ENCODE results near the gene EDEM3.
"Not testable (repeated sequence)": the region's sequence is repeated elsewhere in the genome, so short reads cannot be mapped to it uniquely, and the experiment has no call there.

The EDEM3 gene

DNA sequence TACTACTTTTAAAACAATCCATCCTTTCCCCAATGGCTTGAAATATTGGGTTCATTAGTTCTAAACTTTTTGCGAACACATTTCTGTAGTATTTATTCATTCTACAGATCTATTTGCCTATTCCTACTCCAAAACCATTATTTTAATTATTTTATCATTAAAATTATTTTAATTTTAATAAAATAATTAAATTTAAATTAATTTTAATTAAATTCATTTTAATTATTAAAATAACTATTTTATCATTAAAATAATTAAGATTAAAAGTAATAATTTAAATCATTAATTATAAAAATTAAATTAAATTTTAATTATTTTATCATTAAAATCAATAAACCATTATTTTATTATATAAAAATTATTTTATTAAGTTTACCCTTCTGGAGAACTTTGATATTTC, 15.6 kb downstream of the EDEM3 start:
- DNase-seq, result no peak

DNA sequence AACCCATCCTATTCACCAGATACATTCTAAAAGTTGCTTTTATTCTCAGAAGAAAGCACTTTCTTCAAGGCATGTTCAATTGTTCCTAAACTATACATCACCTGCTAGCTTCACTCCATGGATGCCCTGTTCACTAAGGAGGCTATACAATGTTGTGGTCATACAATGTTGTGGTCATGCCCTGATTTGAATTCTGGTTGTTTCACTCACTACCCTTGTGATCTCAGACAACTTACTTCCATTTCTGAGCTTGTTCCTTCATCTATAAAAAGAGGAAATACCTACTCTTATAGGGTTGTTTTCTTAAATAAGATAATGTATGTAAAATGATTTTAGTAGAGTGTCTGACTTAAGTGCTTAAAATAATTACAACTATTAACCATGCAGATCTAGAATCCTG, 19.7 kb downstream of the EDEM3 start:
- DNase-seq, result no peak

DNA sequence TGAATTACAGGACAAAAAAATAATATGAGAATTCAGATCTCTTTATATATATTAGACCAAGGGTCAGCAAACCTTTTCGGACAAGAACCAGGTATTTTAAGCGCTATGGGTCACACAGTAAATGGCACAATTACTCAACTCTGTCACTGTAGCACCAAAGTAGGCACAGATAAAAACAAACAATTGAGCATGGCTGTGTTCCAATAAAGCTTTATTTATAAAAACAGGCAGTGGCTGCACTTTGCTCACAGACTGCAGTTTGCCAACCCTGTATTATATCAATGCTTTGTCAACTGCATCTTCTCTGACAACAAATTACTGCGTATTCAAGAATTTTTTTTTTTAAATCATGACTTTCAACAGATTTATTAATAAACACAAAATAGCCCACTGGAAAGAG, 29.8 kb downstream of the EDEM3 start:
- no peak for DNase-seq

DNA sequence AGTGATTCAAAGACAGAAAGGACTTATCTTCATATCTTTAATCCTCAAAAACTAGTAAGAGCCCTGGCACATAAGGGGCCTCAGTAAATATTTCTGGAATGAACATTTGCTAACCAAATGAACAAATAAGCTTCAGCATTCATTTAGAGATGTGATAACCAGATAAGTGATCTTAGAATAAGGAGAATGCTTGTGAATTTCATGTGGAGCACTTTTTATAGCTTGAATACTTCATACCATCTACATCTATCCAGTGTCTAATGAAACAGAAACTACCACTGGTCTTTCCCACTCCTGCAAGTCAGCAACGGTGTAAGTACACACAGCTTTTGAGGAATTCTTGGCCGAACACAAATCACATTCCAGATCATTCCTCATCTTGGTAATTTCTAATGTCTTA, 38.5 kb downstream of the EDEM3 start:
- no peak for DNase-seq

DNA sequence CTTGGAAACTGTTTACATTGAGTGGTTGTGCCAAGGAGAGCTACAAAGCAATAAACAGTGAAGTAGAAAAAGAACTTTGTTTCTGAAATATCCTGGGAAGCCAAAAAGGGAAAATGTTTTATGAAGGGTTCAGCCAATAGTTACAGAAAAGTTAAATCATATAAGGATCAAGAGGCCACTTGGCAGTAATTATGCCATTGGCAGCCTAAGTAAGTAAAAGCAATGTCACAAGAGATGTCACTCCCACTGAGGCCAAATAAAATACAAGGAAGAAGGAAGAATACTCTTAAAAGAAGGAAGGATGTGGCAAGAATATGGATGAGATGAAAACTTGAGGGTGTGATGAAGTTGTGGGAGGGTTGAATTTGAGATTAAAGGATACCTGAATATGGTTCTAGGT, 45.2 kb downstream of the EDEM3 start:
- DNase-seq, result no peak

DNA sequence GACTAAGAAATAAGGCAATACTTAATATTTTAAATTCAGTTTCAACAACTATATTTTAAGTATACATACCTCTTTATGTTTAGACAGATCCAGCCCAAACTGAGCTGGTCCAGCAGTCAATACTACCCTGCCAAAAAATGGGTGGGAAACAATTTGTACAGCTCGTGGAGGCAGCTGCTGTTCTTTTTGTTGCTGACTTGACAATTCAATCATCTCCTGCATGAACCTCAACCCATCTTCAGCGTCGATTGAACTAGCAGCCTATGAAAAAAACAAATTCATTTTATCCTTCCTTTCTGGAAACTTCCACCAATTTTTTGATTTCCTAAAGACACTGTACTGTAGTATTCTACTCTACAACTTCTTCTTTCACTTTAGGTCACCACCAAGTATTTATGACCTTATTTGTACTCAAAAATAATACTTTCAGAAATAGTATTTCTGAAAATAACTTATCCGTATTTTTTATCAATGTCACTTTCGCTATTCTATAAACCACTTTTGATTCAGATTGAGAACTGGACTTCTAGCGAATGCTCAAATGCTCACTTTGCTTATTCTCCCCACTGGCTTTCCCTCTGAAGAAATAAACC, 46.5 kb downstream of the EDEM3 start:
- no peak for DNase-seq

DNA sequence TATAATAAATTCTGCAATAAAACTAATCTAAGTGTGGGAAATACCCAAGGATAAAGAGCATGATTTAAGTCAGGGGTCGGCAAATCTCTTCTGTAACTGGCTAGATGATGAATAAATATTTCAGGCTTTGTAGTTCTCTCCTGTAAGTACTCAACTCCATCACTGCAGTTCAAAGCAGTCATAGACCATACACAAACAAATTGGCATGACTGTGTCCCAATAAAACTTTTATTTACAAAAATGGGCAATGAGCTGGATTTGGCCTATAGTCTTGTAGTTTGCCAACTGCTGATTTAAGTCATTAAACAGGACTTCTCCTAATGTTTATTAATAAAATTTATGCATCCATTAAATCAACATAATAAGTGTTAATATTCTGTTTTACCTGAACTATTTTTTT, 49.4 kb downstream of the EDEM3 start:
- no peak for DNase-seq

DNA sequence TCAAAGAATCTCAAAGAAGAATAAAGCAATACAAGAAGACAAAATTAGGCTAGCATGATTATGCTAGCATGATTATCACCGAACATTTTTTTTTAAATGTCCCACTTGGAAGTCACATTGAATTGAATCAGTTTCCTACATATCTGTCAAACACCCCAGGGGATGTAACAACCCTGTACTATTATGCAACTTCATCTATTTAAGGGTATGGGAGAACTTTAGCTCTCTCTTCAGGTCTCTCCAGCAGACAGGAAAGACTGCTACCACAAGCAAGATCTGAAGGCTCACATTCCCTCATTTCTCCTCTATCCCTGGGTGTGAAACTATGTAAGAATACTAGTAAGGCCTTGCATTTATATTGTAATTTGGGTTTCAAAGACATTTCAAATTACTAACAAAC, 52.8 kb downstream of the EDEM3 start:
- DNase-seq, result no peak

DNA sequence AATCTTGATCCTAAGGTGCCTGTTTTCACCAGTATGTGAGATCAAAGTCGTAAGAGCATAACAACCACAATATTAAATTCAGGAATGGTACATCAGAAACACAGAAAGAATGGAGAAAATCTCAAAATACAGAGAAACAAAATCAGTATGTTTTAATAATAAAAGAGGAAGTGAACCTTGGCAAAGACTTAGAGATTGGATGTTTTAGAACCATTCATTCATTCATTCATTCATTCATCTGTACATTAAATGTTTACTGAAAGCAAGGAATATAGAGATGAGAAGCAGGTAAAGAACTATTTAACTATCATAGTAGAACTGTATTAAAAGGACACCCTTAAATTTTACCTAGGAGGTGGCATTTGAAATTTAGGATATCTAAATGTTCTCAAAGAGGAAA, 55.7 kb downstream of the EDEM3 start:
- no peak for DNase-seq

DNA sequence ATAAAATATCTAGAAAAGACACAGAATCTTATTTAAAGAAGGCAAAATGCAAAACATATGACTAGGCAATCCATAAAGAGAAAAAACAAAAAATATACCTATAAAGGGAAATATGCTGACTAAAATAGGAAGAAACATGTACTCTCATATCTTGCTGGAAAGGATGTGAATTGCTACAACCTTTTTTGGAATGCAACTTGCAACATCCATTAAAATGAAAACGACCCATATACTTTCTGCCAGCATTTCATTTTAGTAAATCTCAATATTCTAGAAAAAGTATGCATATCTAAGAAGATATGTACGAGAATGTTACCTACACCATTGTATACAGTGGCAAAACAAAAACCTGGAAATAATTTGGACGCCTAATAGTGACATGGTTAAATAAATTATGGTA, 56.6 kb downstream of the EDEM3 start:
- DNase-seq, result no peak

DNA sequence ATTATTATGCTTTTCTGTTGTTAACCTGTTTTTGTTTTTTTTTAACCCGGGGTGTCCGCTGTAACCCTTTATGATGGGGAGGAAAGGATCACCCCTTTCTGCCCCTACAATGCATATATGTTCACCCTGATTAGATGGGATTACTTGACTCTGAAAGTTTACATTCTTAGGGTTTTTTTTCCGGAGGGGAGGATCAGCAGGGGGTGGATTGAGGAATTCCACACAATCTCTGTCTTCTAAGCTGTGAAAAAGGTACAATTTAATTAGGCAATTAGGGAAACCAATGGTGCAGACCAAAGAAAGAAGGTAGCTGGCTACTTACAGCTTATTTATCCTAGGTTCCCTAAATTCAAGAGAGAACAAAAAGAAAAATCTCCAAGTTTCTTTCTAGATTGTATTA, 58.3 kb downstream of the EDEM3 start:
- DNase-seq, result no peak

DNA sequence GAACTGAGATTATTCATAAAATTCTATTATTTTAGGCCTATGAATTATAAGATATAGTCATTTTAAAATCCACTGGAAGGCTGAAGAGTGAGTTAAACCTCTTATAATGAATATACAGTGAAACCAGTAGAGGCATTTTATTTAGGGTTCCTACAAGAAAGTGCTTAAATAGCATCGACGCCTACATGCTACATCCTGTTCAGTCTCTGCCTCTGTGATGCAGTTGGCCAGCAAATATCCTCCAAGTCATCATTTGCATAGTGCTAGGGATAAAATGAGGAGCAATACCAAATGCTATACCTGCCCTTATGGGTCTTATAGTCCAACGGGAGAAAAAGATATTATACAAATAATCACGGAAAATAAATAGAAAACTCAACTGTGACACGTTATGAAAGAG, 59.6 kb downstream of the EDEM3 start:
- no peak for DNase-seq

DNA sequence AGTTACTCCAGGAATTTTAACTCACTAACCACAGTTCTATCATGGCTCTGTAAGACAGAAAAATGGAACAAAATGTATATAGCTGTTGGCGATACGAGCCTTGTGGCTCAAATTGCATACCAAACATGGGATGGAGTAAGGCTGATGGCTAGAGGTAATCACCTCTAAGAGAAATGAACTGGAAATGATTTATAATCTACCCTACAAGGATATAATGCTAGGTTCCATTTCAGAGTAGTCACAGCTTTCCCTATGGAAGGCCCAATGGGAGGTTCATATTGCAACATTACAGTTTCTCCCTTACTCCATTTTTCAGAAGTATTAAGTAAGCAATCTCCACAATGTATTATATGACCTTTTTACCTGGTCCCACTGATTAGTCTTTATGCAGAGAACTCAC, 61.6 kb downstream of the EDEM3 start:
- DNase-seq, result no peak

DNA sequence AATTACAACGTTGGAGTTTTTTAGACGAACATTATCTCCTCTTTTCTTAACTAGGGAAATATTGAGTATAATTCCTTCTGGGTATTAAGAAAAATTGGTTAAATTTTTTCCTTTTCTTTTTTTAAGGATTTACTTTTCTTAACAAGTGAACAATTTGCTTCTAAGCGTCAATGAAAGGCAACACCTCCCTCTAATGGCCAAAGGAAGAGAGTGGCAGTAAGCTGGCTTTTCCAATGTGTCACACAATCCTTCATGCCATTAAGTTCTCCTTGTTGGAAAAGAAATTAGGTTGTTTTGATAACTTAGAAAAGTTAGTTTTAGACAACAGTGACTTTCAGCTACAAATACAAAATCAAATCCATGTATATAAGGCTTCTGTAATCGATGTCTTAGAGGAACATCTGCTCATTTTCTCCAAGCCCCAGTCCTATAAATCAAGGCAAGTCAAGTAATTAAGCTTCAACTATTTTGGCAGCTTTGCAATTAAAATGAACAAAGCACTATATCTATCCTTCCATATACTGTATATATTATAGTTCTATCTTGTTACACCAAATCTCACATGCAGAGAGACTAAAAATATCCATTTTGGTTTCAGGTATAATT, 62.8 kb downstream of the EDEM3 start:
- DNase-seq, result peak; percentile 17

DNA sequence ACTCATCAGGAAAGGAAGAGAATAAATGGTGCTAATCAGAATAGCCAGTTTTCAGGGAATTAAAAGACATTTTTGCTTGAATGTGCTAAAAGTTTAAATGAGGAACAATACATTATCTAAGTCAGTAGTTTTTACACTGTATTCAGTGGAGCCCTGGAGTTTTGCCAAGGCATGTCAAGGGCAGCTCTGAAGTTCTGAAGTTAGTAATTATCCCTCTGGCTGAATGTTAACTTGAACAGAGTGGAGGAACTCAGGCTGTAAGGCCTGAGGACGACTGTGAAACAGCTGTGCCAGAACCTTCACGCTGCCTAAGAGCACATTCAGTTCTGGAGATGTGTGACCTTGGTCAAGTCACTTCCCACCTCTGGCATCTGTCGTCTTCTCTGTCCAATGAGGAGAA, 68.1 kb downstream of the EDEM3 start:
- DNase-seq, result no peak

DNA sequence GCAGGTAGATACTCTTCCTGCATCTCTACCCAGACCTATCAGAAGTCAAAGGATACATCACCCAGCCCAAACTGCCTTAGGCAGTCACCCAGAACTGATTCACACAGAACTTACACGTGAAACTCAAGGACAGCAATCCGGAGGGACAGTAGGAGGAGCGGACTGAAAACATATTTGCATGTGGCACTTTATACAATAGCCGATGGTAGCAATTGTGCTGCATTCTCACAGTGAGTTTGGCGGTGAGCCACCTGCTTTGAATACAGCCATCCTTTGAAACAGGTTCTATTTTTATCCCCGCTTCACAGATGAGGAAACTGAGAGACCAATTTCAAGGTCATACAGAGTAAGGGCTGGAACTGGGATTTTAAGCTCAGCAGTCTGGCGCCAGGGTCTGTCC, 69.5 kb downstream of the EDEM3 start:
- no peak for DNase-seq

DNA sequence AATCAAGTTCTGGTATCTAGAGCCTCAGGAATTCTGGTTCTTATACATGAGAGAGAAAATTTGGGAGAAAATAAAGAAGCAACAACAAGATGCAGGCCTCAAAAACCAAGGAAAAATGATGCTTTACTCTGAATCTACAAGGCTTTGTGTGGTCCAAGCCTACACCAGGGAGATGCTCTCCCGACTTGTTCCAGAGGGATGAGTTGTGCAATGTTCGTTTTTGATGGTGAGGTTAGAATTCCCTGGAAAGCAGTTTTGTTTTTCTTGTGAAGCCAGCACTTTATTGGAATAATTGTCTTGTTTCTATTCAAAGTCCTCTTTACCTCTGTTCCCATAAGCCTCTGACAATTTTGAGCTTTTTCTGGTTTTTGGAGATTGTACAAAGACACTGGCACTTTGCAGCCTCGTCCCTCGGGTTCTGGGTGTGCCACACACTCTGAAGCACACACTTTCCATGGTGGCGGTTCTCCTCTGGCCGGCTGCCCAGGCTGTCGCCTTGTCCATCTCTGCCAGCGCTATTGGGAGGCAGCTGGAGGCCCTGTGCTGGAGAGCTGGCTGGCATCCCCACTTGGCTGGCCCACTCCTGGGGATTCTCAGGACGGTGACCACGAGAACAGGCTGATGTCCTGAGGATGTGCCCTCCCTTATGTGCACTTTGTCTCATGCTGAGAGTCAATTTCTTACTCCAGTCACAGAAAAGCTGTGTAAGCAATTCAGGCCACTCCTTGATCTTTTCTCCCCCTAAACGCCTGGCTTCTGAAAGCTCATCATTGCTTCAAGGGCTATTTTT, 70.2 kb downstream of the EDEM3 start:
- no peak for DNase-seq

DNA sequence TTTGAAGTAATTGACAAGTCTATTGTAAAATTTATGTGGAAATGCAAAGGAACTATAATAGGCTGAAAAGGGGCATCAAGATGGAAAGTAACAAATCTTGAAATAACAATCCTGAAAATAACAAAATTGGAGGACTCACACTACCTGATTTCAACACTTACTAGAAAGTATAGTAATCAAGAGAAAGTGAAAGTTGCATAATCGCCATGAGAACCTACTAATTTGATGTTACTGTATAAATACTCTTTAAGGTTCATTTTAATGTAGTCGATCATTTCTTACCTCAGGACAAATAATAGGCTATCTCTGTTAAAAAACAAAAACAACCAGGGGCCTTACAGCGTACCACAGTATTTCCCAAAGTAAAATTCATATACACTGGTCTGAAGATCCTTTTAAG, 71.7 kb downstream of the EDEM3 start:
- no peak for DNase-seq

DNA sequence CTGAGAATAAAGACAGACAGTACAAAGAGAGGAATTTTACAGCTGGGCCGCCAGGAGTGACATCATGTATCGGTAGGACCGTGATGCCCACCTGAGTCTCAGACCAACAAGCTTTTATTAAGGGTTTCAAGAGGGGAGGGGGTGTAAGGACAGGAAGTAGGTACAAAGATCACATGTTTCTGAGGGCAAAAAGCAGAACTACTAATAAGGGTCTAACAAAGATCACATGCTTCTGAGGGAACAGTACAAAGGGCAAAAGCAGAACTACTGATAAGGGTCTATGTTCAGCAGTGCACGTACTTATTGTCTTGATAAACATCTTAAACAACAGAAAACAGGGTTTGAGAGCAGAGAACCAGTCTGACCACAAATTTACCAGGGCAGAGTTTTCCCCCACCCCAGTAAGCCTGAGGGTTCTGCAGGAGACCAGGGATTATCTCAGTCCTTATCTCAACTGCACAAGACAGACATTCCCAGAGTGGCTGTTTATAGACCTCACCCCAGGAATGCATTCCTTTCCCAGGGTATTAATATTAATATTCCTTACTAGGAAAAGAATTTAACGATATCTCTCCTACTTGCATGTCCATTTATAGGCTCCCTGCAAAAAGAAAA, 73.9 kb downstream of the EDEM3 start:
- not testable (repeated sequence) for DNase-seq

DNA sequence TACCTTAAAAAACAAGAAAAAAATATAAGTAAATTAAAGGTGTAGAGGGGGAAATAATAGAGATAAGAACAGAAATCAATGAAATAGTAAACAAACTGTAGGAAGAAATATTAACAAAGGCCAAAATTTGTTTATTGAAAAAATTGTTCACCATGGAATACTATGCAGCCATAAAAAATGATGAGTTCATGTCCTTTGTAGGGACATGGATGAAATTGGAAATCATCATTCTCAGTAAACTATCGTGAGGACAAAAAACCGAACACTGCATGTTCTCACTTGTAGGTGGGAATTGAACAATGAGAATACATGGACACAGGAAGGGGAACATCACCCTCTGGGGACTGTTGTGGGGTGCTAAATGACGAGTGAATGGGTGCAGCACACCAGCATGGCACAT, 75.2 kb downstream of the EDEM3 start:
- not testable (repeated sequence) for DNase-seq

DNA sequence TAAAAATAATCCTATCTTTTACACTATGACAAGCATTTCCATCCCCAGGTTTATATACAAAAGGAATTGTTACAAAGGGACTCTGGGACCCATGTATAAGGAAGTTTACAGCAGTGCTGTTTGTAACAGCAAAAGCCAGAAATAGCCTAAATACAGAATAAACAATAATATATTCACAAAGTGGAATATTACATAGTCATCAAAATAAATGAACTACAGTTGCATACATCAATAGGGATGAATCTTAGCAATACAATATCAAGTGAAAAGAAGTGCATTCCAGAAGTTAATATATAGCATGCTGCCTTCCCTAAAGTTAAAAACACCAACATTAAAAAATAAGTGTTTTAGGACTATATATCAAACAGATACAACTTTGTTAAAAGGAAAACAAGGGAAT, 77.3 kb downstream of the EDEM3 start:
- DNase-seq, result no peak

DNA sequence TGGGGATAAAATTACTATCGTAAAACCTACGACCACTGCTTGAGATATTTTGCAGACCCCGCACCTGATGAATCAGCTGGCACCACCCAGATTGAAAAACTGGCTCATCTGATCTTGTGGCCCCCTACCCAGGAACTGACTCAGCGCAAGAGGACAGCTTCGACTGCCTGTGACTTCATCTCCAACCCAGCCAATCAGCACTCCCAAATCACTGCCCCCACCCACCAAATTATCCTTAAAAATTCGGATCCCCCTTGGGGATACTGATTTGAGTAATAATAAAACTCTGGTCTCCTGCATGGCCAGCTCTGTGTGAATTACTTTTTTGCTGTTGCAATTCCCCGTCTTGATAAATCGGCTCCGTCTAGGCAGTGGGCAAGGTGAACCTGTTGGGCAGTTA, 81.4 kb downstream of the EDEM3 start:
- no peak for DNase-seq

DNA sequence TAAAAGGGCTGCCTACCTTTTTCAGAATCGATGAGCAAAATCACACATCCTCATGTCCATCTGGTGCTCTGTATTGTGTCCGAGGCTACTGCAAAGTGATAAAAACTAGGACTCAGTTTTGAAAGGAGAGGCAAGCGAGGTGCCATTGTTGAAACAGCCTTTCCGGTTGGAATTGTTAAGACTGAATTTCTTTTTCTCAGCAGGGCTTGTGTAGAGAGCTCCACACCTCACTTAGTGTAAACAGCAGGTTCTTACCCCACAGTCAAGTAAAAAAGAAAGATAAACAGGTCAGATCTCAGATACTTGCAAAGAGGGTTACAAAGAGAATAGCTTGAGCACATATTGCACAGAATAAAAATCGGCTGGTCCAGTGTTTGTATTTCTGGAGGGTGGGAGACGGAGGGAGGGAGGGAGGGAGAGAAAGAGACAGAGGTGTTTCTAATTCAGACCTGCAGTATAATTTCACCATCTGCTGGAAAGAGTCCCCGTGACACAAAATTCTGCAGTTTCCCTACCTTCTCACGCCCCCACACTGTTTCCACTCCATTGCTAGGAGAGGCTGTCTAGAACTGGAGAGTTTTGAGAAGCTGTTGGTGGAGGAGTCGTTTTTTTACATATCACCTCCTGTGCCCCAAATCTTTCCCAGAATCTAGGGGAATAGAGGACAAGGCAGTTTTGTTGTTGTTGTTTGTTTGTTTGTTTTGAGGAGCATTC, 82.5 kb downstream of the EDEM3 start:
- DNase-seq, result no peak

DNA sequence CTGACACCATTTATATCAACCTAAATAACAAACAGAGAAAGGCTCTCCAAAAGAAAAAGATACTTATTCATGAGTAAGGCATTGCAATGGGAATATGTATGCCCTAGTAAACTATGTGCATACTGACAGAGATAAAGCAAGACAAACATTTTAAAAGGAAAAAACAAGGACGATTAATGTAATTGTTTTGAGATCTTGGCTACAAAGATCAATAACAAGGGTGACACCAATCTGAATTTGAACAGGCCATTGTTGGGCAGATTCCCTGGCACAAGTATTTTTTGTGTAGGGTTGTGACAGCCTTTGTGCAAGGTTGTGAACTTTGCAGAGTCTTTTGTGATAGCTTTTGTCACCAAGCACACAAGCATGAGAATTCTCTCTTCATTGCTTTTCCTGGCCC, 85.3 kb downstream of the EDEM3 start:
- no peak for DNase-seq
